ENCODE measurements around the gene ATP8B3. TPM values are rescaled to one million over a fixed set of nuclear protein-coding genes. Genes with fewer than 3 reads are reported as not detected.

The ATP8B3 gene
- total and polyA plus RNA-seq, 10 of the 15 experiments (the other 5 are each of a cell fraction or from before 2014, with no cell fraction given): 0.13 to 1.7 (median 0.52) TPM

DNA sequence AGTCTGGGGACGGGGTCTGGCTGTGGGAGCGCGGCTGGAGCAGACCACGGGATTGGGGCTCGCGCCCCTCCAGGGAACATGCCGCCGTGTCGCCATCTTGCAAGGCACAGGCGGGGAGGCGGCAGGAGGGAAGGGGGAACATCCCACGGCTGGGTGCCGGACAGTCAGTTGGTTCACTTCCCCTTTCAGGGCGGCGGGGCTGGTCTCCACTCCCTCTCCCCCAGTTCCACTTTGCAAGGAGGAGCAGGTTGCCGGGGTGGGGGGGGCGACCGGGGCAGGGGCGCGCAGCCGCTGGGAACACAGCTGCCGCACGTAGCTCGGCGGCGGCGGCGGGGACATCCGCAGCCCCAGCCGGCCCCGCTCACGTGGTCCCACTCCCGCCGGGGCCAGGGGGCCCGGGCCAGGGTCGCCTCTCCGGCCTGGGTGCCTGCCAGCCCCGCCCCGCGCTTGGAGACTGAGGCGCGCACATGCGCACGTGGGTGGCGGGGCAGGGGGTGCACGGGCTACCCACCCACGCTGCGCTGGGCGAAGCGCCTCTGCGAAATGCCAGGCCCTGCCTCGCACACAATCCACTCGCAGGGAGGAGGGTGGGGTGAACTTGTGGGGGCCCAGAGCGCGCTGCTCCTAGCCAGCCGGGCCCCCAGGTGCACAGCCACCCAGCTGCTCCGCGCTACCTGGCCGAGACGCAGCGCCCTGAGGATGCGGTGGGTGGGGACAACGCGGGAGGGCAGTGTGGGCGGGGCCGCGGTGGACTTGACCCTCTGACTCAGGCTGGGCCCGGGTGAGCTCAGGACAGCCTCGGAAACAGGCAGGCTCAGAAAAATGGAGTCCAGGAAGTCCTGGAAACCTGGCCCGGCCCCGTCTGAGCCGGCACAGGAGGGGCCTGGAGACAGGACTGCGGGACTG, 44.9 kb upstream of the ATP8B3 start (continued):
- TF ChIP-seq EGR1 (IDR thresholded peaks at IDR 0.05; ENCODE audit: borderline replicate concordance in 1 of 2, low read depth in 2 of 2, low read length in 2 of 2): peak in 1 of 2 experiments; percentile 89; a peak in 2 of 3 replicates
- TF ChIP-seq BMI1 (IDR thresholded peaks at IDR 0.05; ENCODE audit: borderline replicate concordance): no peak
- peak; percentile 52 for TF ChIP-seq RELA (IDR thresholded peaks at IDR 0.05; ENCODE audit: borderline replicate concordance, partially characterized antibody)
- no peak for TF ChIP-seq NR2C2 (IDR thresholded peaks at IDR 0.05; ENCODE audit: borderline replicate concordance, control insufficient read depth, insufficient read length, low read depth)
- TF ChIP-seq, protein P1, sequence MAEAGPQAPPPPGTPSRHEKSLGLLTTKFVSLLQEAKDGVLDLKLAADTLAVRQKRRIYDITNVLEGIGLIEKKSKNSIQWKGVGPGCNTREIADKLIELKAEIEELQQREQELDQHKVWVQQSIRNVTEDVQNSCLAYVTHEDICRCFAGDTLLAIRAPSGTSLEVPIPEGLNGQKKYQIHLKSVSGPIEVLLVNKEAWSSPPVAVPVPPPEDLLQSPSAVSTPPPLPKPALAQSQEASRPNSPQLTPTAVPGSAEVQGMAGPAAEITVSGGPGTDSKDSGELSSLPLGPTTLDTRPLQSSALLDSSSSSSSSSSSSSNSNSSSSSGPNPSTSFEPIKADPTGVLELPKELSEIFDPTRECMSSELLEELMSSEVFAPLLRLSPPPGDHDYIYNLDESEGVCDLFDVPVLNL (IDR thresholded peaks at IDR 0.05; ENCODE audit: low read depth, low read length): no peak
- TF ChIP-seq IRF4 (IDR thresholded peaks at IDR 0.05; ENCODE audit: low read depth, low read length): no peak
- no peak for TF ChIP-seq MTA2 (IDR thresholded peaks at IDR 0.05; ENCODE audit: low read depth)
- no peak for TF ChIP-seq RBBP5 (conservative IDR thresholded peaks at IDR 0.05)
- no peak for TF ChIP-seq ETV6 (conservative IDR thresholded peaks at IDR 0.05 in 1 of 2, IDR thresholded peaks at IDR 0.05 in 1 of 2; ENCODE audit: borderline replicate concordance in 1 of 2, low read depth in 1 of 2)
- TF ChIP-seq MTA3 (IDR thresholded peaks at IDR 0.05; ENCODE audit: borderline replicate concordance, low read length): no peak
- 0 out of 2 replicates have a peak, but pooled peaks have one; percentile 11 for TF ChIP-seq CHD2 (IDR thresholded peaks at IDR 0.05; ENCODE audit: borderline replicate concordance, low read depth, low read length)
- no peak for TF ChIP-seq FOXM1 (IDR thresholded peaks at IDR 0.05; ENCODE audit: low read depth, low read length)
- TF ChIP-seq NFIC (IDR thresholded peaks at IDR 0.05; ENCODE audit: low read depth, low read length): no peak
- no peak for TF ChIP-seq RAD51 (IDR thresholded peaks at IDR 0.05)
- no peak for TF ChIP-seq ZBTB33 (IDR thresholded peaks at IDR 0.05)
- no peak for TF ChIP-seq NR2C1 (IDR thresholded peaks at IDR 0.05)
- no peak for TF ChIP-seq SIX5 (IDR thresholded peaks at IDR 0.05; ENCODE audit: low read depth, low read length, severe bottlenecking)
- TF ChIP-seq KDM1A (IDR thresholded peaks at IDR 0.05; ENCODE audit: borderline replicate concordance): no peak
- TF ChIP-seq HCFC1 (IDR thresholded peaks at IDR 0.05; ENCODE audit: low read length): no peak
- no peak for TF ChIP-seq CBX3 (IDR thresholded peaks at IDR 0.05; ENCODE audit: borderline replicate concordance, low read depth)
- TF ChIP-seq POLR2AphosphoS5 (IDR thresholded peaks at IDR 0.05; ENCODE audit: low read length): peak; percentile 48; the same call in 1 of the 2 replicates
- TF ChIP-seq ESRRA (IDR thresholded peaks at IDR 0.05; ENCODE audit: low read length): no peak
- 0 out of 2 replicates have a peak, but pooled peaks have one; percentile 7 for TF ChIP-seq RELB (IDR thresholded peaks at IDR 0.05; ENCODE audit: low read depth)
- TF ChIP-seq STAT3 (IDR thresholded peaks at IDR 0.05; ENCODE audit: low read depth, low read length): no peak

All from GM12878 (cell line).